GM23338 (cell line): Measurements from ENCODE around the gene STIM1.

ENCODE experiments used
- CTCF ChIP-seq, 2 experiments: fragments of 200-600 bp in 1 of 2; sonication (generic) in 1 of 2; conservative IDR thresholded peaks; 2 replicates each; pipeline versions ENCODE4 v1.5.1 to v1.6.1; 2016 to 2017; ENCODE audit warnings: antibody characterized with exemption in 2 of 2, low read depth in 2 of 2, mild to moderate bottlenecking in 2 of 2, moderate library complexity in 1 of 2
- EZH2phosphoT487 ChIP-seq: fragments of 200-600 bp; sonication (generic); IDR thresholded peaks from one replicate; pipeline ENCODE4 v1.8.1; 2018; ENCODE audit warnings: antibody characterized with exemption; ENCODE audit not compliant: unreplicated experiment
- JUNB ChIP-seq: IDR thresholded peaks from one replicate; pipeline ENCODE4 v1.6.1; 2016; ENCODE audit warnings: antibody characterized with exemption; ENCODE audit not compliant: unreplicated experiment
- POLR2AphosphoS5 ChIP-seq: IDR thresholded peaks from 2 replicates; pipeline ENCODE4 v1.6.1; 2016; ENCODE audit warnings: antibody characterized with exemption, low read depth
- TF ChIP-seq, protein P1 (sequence below): IDR thresholded peaks from one replicate; pipeline ENCODE4 v1.6.1; 2018; ENCODE audit warnings: antibody characterized with exemption; ENCODE audit not compliant: unreplicated experiment

- TF ChIP-seq CTCF (conservative IDR thresholded peaks at IDR 0.05; ENCODE audit: low read depth in 2 of 2) (no peak), JUNB (no peak), EZH2phosphoT487 (no peak), POLR2AphosphoS5 (no peak)
- TF ChIP-seq, protein P1, sequence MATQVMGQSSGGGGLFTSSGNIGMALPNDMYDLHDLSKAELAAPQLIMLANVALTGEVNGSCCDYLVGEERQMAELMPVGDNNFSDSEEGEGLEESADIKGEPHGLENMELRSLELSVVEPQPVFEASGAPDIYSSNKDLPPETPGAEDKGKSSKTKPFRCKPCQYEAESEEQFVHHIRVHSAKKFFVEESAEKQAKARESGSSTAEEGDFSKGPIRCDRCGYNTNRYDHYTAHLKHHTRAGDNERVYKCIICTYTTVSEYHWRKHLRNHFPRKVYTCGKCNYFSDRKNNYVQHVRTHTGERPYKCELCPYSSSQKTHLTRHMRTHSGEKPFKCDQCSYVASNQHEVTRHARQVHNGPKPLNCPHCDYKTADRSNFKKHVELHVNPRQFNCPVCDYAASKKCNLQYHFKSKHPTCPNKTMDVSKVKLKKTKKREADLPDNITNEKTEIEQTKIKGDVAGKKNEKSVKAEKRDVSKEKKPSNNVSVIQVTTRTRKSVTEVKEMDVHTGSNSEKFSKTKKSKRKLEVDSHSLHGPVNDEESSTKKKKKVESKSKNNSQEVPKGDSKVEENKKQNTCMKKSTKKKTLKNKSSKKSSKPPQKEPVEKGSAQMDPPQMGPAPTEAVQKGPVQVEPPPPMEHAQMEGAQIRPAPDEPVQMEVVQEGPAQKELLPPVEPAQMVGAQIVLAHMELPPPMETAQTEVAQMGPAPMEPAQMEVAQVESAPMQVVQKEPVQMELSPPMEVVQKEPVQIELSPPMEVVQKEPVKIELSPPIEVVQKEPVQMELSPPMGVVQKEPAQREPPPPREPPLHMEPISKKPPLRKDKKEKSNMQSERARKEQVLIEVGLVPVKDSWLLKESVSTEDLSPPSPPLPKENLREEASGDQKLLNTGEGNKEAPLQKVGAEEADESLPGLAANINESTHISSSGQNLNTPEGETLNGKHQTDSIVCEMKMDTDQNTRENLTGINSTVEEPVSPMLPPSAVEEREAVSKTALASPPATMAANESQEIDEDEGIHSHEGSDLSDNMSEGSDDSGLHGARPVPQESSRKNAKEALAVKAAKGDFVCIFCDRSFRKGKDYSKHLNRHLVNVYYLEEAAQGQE = no peak
These were observed 113.7 kb downstream of the STIM1 start for GRCh38 chr11:3969200-3969599.
